Measurements from ENCODE around the gene VPS37B.
"Not testable (repeated sequence)": the region's sequence is repeated elsewhere in the genome, so short reads cannot be mapped to it uniquely, and the experiment has no call there.

The VPS37B gene

GRCh38 chr12:122880668-122881067 is 15.3 kb downstream of the VPS37B start:
- no peak for DNase-seq

- no peak for DNase-seq
Observed at GRCh38 chr12:122880155-122880667, 15.7 kb downstream of the VPS37B start.

GRCh38 chr12:122878780-122879612 is 16.9 kb downstream of the VPS37B start:
- no peak for DNase-seq

GRCh38 chr12:122876731-122877130 is 19.2 kb downstream of the VPS37B start:
- DNase-seq: no peak

GRCh38 chr12:122876281-122876680 is 19.6 kb downstream of the VPS37B start:
- not testable (repeated sequence) for DNase-seq

- DNase-seq: no peak
Observed at GRCh38 chr12:122875590-122876220, 20.2 kb downstream of the VPS37B start.

GRCh38 chr12:122874081-122874480 is 21.8 kb downstream of the VPS37B start:
- DNase-seq: no peak

- no peak for DNase-seq
Observed at GRCh38 chr12:122873540-122873939, 22.4 kb downstream of the VPS37B start.

- DNase-seq: no peak
Observed at GRCh38 chr12:122872815-122873361, 23.0 kb downstream of the VPS37B start.

GRCh38 chr12:122871851-122872780 is 23.8 kb downstream of the VPS37B start:
- no peak for DNase-seq

- no peak for DNase-seq
Observed at GRCh38 chr12:122870867-122871664, 24.9 kb downstream of the VPS37B start.

- no peak for DNase-seq
Observed at GRCh38 chr12:122870163-122870842, 25.6 kb downstream of the VPS37B start.

GRCh38 chr12:122869207-122869973 is 26.5 kb downstream of the VPS37B start:
- DNase-seq: no peak

GRCh38 chr12:122868471-122869177 is 27.3 kb downstream of the VPS37B start:
- no peak for DNase-seq

GRCh38 chr12:122867691-122868461 is 28.0 kb downstream of the VPS37B start:
- no peak for DNase-seq

GRCh38 chr12:122866950-122867607 is 28.8 kb downstream of the VPS37B start:
- no peak for DNase-seq

- DNase-seq: no peak
Observed at GRCh38 chr12:122866379-122866778, 29.5 kb downstream of the VPS37B start.
